Hepatocyte (in vitro differentiated cells): ENCODE measurements around the gene ZNF684.

Source experiments
- EZH2 ChIP-seq: fragments of 200-600 bp; sonication (generic); IDR thresholded peaks from 2 replicates; pipeline ENCODE4 v1.6.1; 2016; ENCODE audit warnings: antibody characterized with exemption, mild to moderate bottlenecking, borderline replicate concordance
- EZH2phosphoT487 ChIP-seq: fragments of 200-600 bp; sonication (generic); IDR thresholded peaks from one replicate; pipeline ENCODE4 v1.6.1; 2018; ENCODE audit warnings: antibody characterized with exemption, mild to moderate bottlenecking, low read depth, moderate library complexity; ENCODE audit not compliant: unreplicated experiment, severe bottlenecking
- TF ChIP-seq, protein P1 (sequence below): fragments of 200-600 bp; sonication (generic); IDR thresholded peaks from 2 replicates; pipeline ENCODE4 v1.5.1; 2016; ENCODE audit warnings: antibody characterized with exemption, mild to moderate bottlenecking; ENCODE audit not compliant: poor library complexity

DNA sequence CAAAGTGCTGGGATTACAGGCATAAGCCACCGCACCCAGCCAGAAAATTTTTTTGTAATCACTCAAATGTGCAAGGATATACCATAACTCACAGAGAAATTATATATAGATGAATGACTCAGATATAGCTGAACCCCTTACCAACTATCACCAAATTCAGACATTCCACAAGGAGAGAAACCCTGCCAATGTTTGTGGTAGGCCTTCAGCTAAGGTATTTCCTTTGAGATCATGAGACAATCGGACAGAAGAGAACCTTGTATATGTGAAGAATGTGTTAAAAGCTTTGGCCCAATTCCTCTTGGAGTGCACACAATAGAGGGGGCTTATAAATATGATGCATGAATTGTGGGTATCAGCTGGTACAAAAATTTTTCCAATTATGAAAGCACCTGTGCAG is 50.7 kb downstream of the ZNF684 start:
- TF ChIP-seq, protein P1, sequence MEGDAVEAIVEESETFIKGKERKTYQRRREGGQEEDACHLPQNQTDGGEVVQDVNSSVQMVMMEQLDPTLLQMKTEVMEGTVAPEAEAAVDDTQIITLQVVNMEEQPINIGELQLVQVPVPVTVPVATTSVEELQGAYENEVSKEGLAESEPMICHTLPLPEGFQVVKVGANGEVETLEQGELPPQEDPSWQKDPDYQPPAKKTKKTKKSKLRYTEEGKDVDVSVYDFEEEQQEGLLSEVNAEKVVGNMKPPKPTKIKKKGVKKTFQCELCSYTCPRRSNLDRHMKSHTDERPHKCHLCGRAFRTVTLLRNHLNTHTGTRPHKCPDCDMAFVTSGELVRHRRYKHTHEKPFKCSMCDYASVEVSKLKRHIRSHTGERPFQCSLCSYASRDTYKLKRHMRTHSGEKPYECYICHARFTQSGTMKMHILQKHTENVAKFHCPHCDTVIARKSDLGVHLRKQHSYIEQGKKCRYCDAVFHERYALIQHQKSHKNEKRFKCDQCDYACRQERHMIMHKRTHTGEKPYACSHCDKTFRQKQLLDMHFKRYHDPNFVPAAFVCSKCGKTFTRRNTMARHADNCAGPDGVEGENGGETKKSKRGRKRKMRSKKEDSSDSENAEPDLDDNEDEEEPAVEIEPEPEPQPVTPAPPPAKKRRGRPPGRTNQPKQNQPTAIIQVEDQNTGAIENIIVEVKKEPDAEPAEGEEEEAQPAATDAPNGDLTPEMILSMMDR: no peak
- TF ChIP-seq EZH2 (no peak), EZH2phosphoT487 (no peak)
